Measurements from ENCODE around the gene RESP18. TPM values are rescaled to one million over a fixed set of nuclear protein-coding genes. Genes with fewer than 3 reads are reported as not detected.

Gene RESP18
- total and polyA plus RNA-seq, 2 of the 4 experiments (the other 2 are of a cell fraction): not detected

DNA sequence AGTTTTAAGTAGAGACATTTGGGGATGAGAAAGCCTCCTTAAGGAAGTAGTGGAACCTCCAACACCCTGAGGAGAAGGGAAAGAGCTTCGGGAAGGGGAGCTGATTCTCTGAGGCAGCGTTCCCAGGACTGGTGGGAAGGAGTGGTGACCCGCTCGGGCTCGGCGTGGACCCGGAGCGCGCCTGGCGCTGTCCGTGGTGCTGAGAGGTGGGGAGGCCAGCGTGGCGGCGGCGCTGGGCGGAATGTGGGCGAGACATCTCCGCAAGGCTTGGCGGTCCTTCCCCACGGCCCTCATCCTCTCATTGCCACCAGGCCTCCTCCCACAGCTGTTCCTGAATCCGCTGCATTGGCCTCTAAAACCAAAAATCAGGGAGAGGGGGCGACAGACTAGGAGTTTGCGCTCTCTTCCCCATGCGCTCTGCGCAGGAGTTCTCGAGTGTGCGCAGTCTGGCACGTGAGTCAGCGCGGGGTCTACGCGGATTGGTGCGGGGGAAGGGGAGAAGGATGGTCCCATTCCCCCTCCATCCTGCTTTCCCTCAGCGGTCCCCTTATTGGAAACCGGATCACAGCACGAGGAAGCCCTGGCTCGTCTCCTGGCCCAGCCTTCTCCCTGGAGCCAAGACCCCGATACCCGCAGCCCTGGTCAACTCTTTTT, 857 bp downstream of the RESP18 start:
- ChIA-PET POLR2A (ENCODE audit: unreplicated experiment) (no interaction called here), CTCF (no interaction called here)
- in situ Hi-C loops (cut with MboI; ENCODE audit: low sequenced_read_pairs) (no loop called here), dilution Hi-C loops (cut with HindIII; ENCODE audit: low sequenced_read_pairs, unreplicated experiment) (no loop called here), intact Hi-C loops (cut with micrococcal nuclease) (no loop called here)
- Histone ChIP-seq H4K5ac (ENCODE audit: low read depth, low read length) (no peak overlapping the region), H2AK9ac (replicated peaks; ENCODE audit: low read depth, low read length, poor library complexity) (no peak overlapping the region), H3K18ac (ENCODE audit: low read depth, low read length) (no peak overlapping the region), H2BK15ac (ENCODE audit: low read depth, low read length) (no peak overlapping the region), H2AFZ (replicated peaks; ENCODE audit: low read length, poor library complexity) (peak overlapping the region; percentile 69), H3K4me3 (ENCODE audit: insufficient read depth, low read depth, low read length) (no peak overlapping the region), H4K20me1 (ENCODE audit: insufficient read depth, low read length) (no peaks in the 10 kb centered on the region), H4K91ac (ENCODE audit: insufficient read depth, low read depth, low read length) (no peak overlapping the region), H3K4me1 (ENCODE audit: control insufficient read depth, insufficient read depth, low read length) (no peaks in the 10 kb centered on the region), H3K27me3 (ENCODE audit: control insufficient read depth, insufficient read depth, low read length) (peaks cover 63% of the 10 kb centered on the region), H3K79me1 (ENCODE audit: low read depth in 1 of 2, low read length in 2 of 2) (no peaks in the 10 kb centered on the region), H3K27ac (ENCODE audit: insufficient read depth, low read length) (no peak overlapping the region), H2BK5ac (ENCODE audit: low read depth, low read length, poor library complexity, severe bottlenecking) (no peak overlapping the region), H3K9ac (ENCODE audit: low read depth, low read length) (no peak overlapping the region), H3K56ac (ENCODE audit: extremely low read depth, insufficient read depth, low read length) (no peak overlapping the region), H3K23ac (ENCODE audit: low read depth, low read length) (no peak overlapping the region), H2BK120ac (ENCODE audit: low read depth, low read length) (no peak overlapping the region), H3K4me2 (ENCODE audit: low read depth, low read length) (peak overlapping the region; percentile 48), H2BK20ac (ENCODE audit: low read depth, low read length) (no peak overlapping the region), H3K9me1 (ENCODE audit: insufficient read depth, low read length) (no peaks in the 10 kb centered on the region), H3K9me3 (ENCODE audit: control insufficient read depth, insufficient read depth, low read length) (peaks cover 6% of the 10 kb centered on the region), H3K14ac (replicated peaks; ENCODE audit: low read depth, low read length) (no peak overlapping the region), H3K36me3 (ENCODE audit: control insufficient read depth, insufficient read depth, low read length) (no peaks in the 10 kb centered on the region), H4K8ac (ENCODE audit: low read depth in 2 of 2, low read length in 2 of 2) (no peak overlapping the region), H2AK5ac (ENCODE audit: low read depth, low read length) (no peak overlapping the region), H3K4ac (ENCODE audit: low read depth, low read length) (no peak overlapping the region)
- peak; percentile 97 for ATAC-seq (ENCODE audit: low read depth)
- BruUV-seq (replicated peaks): no TSS peak
- peak; percentile 21 for DNase-seq
- 37% methylated on average over 5 of the region's 39 CpGs; no CpG with 5 or more reads in 1 of the 2 experiments for WGBS, 2 experiments (ENCODE audit: extremely low coverage in 2 of 2, insufficient read length in 1 of 2)
- TF ChIP-seq CTCF (conservative IDR thresholded peaks at IDR 0.05; ENCODE audit: low read depth, low read length) (no peak), CEBPB (IDR thresholded peaks at IDR 0.05; ENCODE audit: low read depth, low read length) (no peak), CHD1 (IDR thresholded peaks at IDR 0.05; ENCODE audit: low read depth, low read length) (no peak), BHLHE40 (IDR thresholded peaks at IDR 0.05; ENCODE audit: low read depth, low read length) (no peak), MAZ (IDR thresholded peaks at IDR 0.05; ENCODE audit: borderline replicate concordance, low read depth, low read length) (peak; percentile 26; the same call in 1 of the 2 replicates), MXI1 (IDR thresholded peaks at IDR 0.05; ENCODE audit: borderline replicate concordance, low read depth, low read length) (peak; percentile 85), MAFK (IDR thresholded peaks at IDR 0.05; ENCODE audit: low read depth, low read length) (no peak), RFX5 (IDR thresholded peaks at IDR 0.05; ENCODE audit: low read depth, low read length) (no peak), RCOR1 (IDR thresholded peaks at IDR 0.05; ENCODE audit: insufficient replicate concordance, low read length) (peak; percentile 32)
- TF ChIP-seq, protein P1, sequence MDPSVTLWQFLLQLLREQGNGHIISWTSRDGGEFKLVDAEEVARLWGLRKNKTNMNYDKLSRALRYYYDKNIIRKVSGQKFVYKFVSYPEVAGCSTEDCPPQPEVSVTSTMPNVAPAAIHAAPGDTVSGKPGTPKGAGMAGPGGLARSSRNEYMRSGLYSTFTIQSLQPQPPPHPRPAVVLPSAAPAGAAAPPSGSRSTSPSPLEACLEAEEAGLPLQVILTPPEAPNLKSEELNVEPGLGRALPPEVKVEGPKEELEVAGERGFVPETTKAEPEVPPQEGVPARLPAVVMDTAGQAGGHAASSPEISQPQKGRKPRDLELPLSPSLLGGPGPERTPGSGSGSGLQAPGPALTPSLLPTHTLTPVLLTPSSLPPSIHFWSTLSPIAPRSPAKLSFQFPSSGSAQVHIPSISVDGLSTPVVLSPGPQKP (IDR thresholded peaks at IDR 0.05; ENCODE audit: borderline replicate concordance, low read depth, low read length): no peak

Measured in IMR-90 (cell line).